WTC11 (cell line): ENCODE data around the gene CLDN7. TPM values are rescaled to one million over a fixed set of nuclear protein-coding genes. Genes with fewer than 3 reads are reported as not detected.

ENCODE experiments used
- CREM ChIP-seq: sonication (generic); formaldehyde crosslinking; IDR thresholded peaks from 2 replicates; pipeline ENCODE4 v1.8.1; 2022; ENCODE audit warnings: mild to moderate bottlenecking, missing genetic modification reagents, moderate library complexity
- E2F5 ChIP-seq: sonication (generic); formaldehyde crosslinking; IDR thresholded peaks from 2 replicates; pipeline ENCODE4 v1.8.1; 2022; ENCODE audit warnings: mild to moderate bottlenecking, moderate library complexity, missing genetic modification reagents
- ESRRA ChIP-seq: sonication (generic); formaldehyde crosslinking; IDR thresholded peaks from 2 replicates; pipeline ENCODE4 v1.8.1; 2022; ENCODE audit warnings: mild to moderate bottlenecking, missing genetic modification reagents, borderline replicate concordance
- FOXP4 ChIP-seq: sonication (generic); formaldehyde crosslinking; IDR thresholded peaks from 2 replicates; pipeline ENCODE4 v1.8.0; 2022; ENCODE audit warnings: mild to moderate bottlenecking, missing genetic modification reagents
- HMGA2 ChIP-seq: fragments of 250-450 bp; sonication (Bioruptor Pico); IDR thresholded peaks from 2 replicates; pipeline ENCODE4 v1.4.0; 2021; ENCODE audit warnings: mild to moderate bottlenecking, moderate library complexity
- HMGXB4 ChIP-seq: sonication (generic); formaldehyde crosslinking; IDR thresholded peaks from 2 replicates; pipeline ENCODE4 v1.8.1; 2023; ENCODE audit warnings: mild to moderate bottlenecking, moderate library complexity, missing genetic modification reagents
- SP1 ChIP-seq: sonication (generic); formaldehyde crosslinking; conservative IDR thresholded peaks from 2 replicates; pipeline ENCODE4 v1.8.1; 2022; ENCODE audit warnings: missing genetic modification reagents
- TCF7 ChIP-seq: sonication (generic); formaldehyde crosslinking; IDR thresholded peaks from 2 replicates; pipeline ENCODE4 v1.8.0; 2022; ENCODE audit warnings: mild to moderate bottlenecking, low read depth, missing genetic modification reagents, moderate library complexity
- TP53 ChIP-seq: sonication (generic); formaldehyde crosslinking; IDR thresholded peaks from 2 replicates; pipeline ENCODE4 v1.8.1; 2023; ENCODE audit warnings: mild to moderate bottlenecking, missing genetic modification reagents
- USF1 ChIP-seq: sonication (generic); formaldehyde crosslinking; IDR thresholded peaks from 2 replicates; pipeline ENCODE4 v1.8.0; 2022; ENCODE audit warnings: mild to moderate bottlenecking, missing genetic modification reagents
- ZBTB43 ChIP-seq: sonication (generic); formaldehyde crosslinking; IDR thresholded peaks from 2 replicates; pipeline ENCODE4 v1.8.1; 2023; ENCODE audit warnings: mild to moderate bottlenecking, missing genetic modification reagents
- ZNF219 ChIP-seq: sonication (generic); formaldehyde crosslinking; IDR thresholded peaks from 2 replicates; pipeline ENCODE4 v1.8.0; 2023; ENCODE audit warnings: missing genetic modification reagents, mild to moderate bottlenecking, borderline replicate concordance
- ZNF232 ChIP-seq: sonication (generic); formaldehyde crosslinking; IDR thresholded peaks from 2 replicates; pipeline ENCODE4 v1.8.0; 2022; ENCODE audit warnings: mild to moderate bottlenecking, missing genetic modification reagents
- total RNA-seq: library from RNA; stranded (reverse); gene quantifications from 3 replicates; pipeline ENCODE4 v1.2.3, GENCODE V29; 2021
- TF ChIP-seq, protein P1 (sequence below): sonication (generic); formaldehyde crosslinking; IDR thresholded peaks from 2 replicates; pipeline ENCODE4 v1.8.0; 2022; ENCODE audit warnings: mild to moderate bottlenecking, missing genetic modification reagents
- TF ChIP-seq, protein P2 (sequence below): fragments of 250-450 bp; sonication (Bioruptor Pico); IDR thresholded peaks from 2 replicates; pipeline ENCODE4 v2.1.2; 2022; ENCODE audit warnings: mild to moderate bottlenecking, moderate library complexity
- TF ChIP-seq, protein P3 (sequence below): sonication (generic); formaldehyde crosslinking; IDR thresholded peaks from 2 replicates; pipeline ENCODE4 v1.8.1; 2023; ENCODE audit warnings: mild to moderate bottlenecking, missing genetic modification reagents, moderate library complexity
- TF ChIP-seq, protein P4 (sequence below): sonication (generic); formaldehyde crosslinking; IDR thresholded peaks from 2 replicates; pipeline ENCODE4 v1.8.0; 2022; ENCODE audit warnings: missing genetic modification reagents
- TF ChIP-seq, protein P5 (sequence below): fragments of 200-600 bp; IDR thresholded peaks from 2 replicates; pipeline ENCODE4 v1.8.0; 2022; ENCODE audit warnings: antibody characterized with exemption

Gene CLDN7
- total RNA-seq, 1 experiment from 2014 or later = 136 TPM

GRCh38 chr17:7296189-7296861 lies 34.0 kb upstream of the CLDN7 start (continued):
- TF ChIP-seq, protein P1, sequence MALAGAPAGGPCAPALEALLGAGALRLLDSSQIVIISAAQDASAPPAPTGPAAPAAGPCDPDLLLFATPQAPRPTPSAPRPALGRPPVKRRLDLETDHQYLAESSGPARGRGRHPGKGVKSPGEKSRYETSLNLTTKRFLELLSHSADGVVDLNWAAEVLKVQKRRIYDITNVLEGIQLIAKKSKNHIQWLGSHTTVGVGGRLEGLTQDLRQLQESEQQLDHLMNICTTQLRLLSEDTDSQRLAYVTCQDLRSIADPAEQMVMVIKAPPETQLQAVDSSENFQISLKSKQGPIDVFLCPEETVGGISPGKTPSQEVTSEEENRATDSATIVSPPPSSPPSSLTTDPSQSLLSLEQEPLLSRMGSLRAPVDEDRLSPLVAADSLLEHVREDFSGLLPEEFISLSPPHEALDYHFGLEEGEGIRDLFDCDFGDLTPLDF (CRISPR knock-in tag) = peak; percentile 71; the same call in 1 of the 2 replicates
- TF ChIP-seq ZBTB43 (CRISPR knock-in tag) (peak; percentile 81; the same call in 1 of the 2 replicates), ZNF219 (0 out of 2 replicates have a peak, but pooled peaks have one; percentile 16), ESRRA (CRISPR knock-in tag) (peak; percentile 80), HMGXB4 (CRISPR knock-in tag) (peak; percentile 92), E2F5 (CRISPR knock-in tag) (0 out of 2 replicates have a peak, but pooled peaks have one; percentile 61), FOXP4 (peak; percentile 94), CREM (CRISPR knock-in tag) (0 out of 2 replicates have a peak, but pooled peaks have one; percentile 59), TP53 (CRISPR knock-in tag) (peak; percentile 86; the same call in 1 of the 2 replicates), HMGA2 (CRISPR knock-in tag) (no peak), TCF7 (CRISPR knock-in tag) (no peak), USF1 (peak; percentile 84), ZNF232 (peak; percentile 95), SP1 (CRISPR knock-in tag) (peak; percentile 69)
- TF ChIP-seq, protein P2, sequence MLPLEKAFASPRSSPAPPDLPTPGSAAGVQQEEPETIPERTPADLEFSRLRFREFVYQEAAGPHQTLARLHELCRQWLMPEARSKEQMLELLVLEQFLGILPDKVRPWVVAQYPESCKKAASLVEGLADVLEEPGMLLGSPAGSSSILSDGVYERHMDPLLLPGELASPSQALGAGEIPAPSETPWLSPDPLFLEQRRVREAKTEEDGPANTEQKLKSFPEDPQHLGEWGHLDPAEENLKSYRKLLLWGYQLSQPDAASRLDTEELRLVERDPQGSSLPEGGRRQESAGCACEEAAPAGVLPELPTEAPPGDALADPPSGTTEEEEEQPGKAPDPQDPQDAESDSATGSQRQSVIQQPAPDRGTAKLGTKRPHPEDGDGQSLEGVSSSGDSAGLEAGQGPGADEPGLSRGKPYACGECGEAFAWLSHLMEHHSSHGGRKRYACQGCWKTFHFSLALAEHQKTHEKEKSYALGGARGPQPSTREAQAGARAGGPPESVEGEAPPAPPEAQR (CRISPR knock-in tag) = no peak
- TF ChIP-seq, protein P3, sequence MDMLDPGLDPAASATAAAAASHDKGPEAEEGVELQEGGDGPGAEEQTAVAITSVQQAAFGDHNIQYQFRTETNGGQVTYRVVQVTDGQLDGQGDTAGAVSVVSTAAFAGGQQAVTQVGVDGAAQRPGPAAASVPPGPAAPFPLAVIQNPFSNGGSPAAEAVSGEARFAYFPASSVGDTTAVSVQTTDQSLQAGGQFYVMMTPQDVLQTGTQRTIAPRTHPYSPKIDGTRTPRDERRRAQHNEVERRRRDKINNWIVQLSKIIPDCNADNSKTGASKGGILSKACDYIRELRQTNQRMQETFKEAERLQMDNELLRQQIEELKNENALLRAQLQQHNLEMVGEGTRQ (CRISPR knock-in tag) = peak; percentile 85
- TF ChIP-seq, protein P4, sequence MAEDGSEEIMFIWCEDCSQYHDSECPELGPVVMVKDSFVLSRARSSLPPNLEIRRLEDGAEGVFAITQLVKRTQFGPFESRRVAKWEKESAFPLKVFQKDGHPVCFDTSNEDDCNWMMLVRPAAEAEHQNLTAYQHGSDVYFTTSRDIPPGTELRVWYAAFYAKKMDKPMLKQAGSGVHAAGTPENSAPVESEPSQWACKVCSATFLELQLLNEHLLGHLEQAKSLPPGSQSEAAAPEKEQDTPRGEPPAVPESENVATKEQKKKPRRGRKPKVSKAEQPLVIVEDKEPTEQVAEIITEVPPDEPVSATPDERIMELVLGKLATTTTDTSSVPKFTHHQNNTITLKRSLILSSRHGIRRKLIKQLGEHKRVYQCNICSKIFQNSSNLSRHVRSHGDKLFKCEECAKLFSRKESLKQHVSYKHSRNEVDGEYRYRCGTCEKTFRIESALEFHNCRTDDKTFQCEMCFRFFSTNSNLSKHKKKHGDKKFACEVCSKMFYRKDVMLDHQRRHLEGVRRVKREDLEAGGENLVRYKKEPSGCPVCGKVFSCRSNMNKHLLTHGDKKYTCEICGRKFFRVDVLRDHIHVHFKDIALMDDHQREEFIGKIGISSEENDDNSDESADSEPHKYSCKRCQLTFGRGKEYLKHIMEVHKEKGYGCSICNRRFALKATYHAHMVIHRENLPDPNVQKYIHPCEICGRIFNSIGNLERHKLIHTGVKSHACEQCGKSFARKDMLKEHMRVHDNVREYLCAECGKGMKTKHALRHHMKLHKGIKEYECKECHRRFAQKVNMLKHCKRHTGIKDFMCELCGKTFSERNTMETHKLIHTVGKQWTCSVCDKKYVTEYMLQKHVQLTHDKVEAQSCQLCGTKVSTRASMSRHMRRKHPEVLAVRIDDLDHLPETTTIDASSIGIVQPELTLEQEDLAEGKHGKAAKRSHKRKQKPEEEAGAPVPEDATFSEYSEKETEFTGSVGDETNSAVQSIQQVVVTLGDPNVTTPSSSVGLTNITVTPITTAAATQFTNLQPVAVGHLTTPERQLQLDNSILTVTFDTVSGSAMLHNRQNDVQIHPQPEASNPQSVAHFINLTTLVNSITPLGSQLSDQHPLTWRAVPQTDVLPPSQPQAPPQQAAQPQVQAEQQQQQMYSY (CRISPR knock-in tag) = peak; percentile 49; the same call in 1 of the 2 replicates
- TF ChIP-seq, protein P5, sequence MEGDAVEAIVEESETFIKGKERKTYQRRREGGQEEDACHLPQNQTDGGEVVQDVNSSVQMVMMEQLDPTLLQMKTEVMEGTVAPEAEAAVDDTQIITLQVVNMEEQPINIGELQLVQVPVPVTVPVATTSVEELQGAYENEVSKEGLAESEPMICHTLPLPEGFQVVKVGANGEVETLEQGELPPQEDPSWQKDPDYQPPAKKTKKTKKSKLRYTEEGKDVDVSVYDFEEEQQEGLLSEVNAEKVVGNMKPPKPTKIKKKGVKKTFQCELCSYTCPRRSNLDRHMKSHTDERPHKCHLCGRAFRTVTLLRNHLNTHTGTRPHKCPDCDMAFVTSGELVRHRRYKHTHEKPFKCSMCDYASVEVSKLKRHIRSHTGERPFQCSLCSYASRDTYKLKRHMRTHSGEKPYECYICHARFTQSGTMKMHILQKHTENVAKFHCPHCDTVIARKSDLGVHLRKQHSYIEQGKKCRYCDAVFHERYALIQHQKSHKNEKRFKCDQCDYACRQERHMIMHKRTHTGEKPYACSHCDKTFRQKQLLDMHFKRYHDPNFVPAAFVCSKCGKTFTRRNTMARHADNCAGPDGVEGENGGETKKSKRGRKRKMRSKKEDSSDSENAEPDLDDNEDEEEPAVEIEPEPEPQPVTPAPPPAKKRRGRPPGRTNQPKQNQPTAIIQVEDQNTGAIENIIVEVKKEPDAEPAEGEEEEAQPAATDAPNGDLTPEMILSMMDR = peak; percentile 90; the same call in 1 of the 2 replicates
